Measurements from ENCODE around the gene SCAMP1. TPM values are rescaled to one million over a fixed set of nuclear protein-coding genes. Genes with fewer than 3 reads are reported as not detected.
A peak's percentile ranks its signal among the peaks of the same experiment; 100 is the strongest.

Gene SCAMP1
- polyA plus RNA-seq, 1 of the 3 experiments (the other 2 are of a cell fraction): 11.5 TPM

GRCh38 chr5:78522476-78523260 is 162.3 kb downstream of the SCAMP1 start:
- H3K36me3 ChIP-seq (replicated peaks in 1 of 2; ENCODE audit: control insufficient read depth in 1 of 2, insufficient read depth in 2 of 2, low read length in 1 of 2): peaks cover 0 to 6% of the 10 kb centered on the region in 2 experiments
- WGBS (ENCODE audit: low lambda C conversion rate): 95% methylated on average over 9 of the region's 9 CpGs
- no peak for DNase-seq
- H3K9me2 ChIP-seq: no peaks in the 10 kb centered on the region
- no peaks in the 10 kb centered on the region for H4K20me1 ChIP-seq (ENCODE audit: insufficient read depth)
- H3K4me2 ChIP-seq: no peak overlapping the region
- H3K9me3 ChIP-seq: no peaks in the 10 kb centered on the region
- H3K79me2 ChIP-seq (ENCODE audit: insufficient read depth): peaks cover 92% of the 10 kb centered on the region
- H3K9ac ChIP-seq: no peak overlapping the region
- H2AFZ ChIP-seq (ENCODE audit: low read depth): no peak overlapping the region
- peaks cover 14 to 35% of the 10 kb centered on the region in 2 experiments for H3K4me1 ChIP-seq (ENCODE audit: control insufficient read depth in 1 of 2, insufficient read depth in 2 of 2, low read depth in 1 of 2, low read length in 1 of 2)
- H3K4me3 ChIP-seq (ENCODE audit: low read depth in 2 of 2, low read length in 1 of 2): no peak overlapping the region
- peak overlapping the region in 1 of 2 experiments; percentile 97; a peak in 1 of 4 replicates for H3K27ac ChIP-seq (ENCODE audit: low read depth in 2 of 2, low read length in 1 of 2)
- peaks cover 20% of the 10 kb centered on the region for H3F3A ChIP-seq (replicated peaks; ENCODE audit: insufficient read depth)
- CTCF ChIA-PET: no interaction called here
- TF ChIP-seq MXI1 (IDR thresholded peaks at IDR 0.05; ENCODE audit: low read depth, low read length): no peak
- no peak for TF ChIP-seq EZH2phosphoT487 (IDR thresholded peaks at IDR 0.05; ENCODE audit: borderline replicate concordance, low read depth)
- TF ChIP-seq RFX5 (IDR thresholded peaks at IDR 0.05; ENCODE audit: low read length): no peak
- no peak for TF ChIP-seq TEAD4 (IDR thresholded peaks at IDR 0.05; ENCODE audit: borderline replicate concordance, insufficient read depth)
- TF ChIP-seq NRF1 (IDR thresholded peaks at IDR 0.05; ENCODE audit: low read depth, low read length): no peak
- TF ChIP-seq TAF1 (IDR thresholded peaks at IDR 0.05; ENCODE audit: borderline replicate concordance, low read depth, low read length): no peak
- no peak for TF ChIP-seq CHD2 (IDR thresholded peaks at IDR 0.05; ENCODE audit: low read length, partially characterized antibody)
- TF ChIP-seq GABPA (IDR thresholded peaks at IDR 0.05; ENCODE audit: low read depth): no peak
- no peak for TF ChIP-seq RXRA (IDR thresholded peaks at IDR 0.05; ENCODE audit: borderline replicate concordance, low read depth)
- POLR2A ChIA-PET: no interaction called here
- no peaks in the 10 kb centered on the region for H3K27me3 ChIP-seq (ENCODE audit: insufficient read depth)

DNA sequence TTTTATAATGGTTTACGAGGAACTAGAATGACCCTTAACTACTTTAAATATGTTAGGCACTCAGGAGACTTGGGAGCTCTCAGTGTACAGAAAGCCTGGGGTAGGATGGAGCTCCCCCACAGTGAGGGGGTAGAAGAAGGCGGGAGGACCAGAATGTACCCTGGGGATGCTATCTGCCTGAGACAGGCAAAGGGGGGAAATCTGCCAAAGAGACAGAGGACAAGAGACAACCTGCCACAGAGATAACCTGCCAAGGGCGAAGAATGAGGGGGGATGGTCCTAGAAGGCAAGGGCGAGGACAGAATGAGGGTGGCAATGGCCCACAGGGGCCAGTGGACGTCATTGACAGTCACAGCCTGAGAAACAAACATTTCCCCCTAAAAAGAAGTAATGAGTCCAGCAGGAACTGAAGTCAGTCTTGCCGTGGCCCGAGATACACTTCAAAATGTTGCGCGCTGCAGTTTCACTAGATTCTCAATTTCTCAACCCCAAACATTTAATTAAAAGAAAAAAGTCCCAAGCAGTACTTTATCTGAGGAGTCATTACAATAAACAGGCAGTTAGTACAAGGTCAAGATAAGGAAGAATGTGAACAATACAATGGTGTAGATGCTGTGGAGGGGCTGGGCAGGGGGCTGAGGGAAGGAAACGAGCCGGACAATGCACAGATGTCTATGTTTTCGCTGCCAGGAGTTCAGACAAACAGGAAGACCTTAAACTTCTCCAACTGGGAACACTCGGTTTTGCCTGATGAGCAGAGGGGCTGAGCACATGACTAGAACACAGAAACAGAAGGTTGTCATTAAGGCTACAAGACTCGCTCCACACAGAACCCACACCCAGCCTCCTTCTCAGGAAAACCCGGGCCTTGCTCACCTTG is 163.1 kb downstream of the SCAMP1 start:
- Histone ChIP-seq H3F3A (replicated peaks; ENCODE audit: insufficient read depth) (peaks cover 28% of the 10 kb centered on the region), H3K79me2 (ENCODE audit: insufficient read depth) (peaks cover 93% of the 10 kb centered on the region), H3K9me2 (no peaks in the 10 kb centered on the region), H3K4me2 (no peak overlapping the region), H3K4me3 (ENCODE audit: low read depth in 2 of 2, low read length in 1 of 2) (no peak overlapping the region), H3K27me3 (ENCODE audit: insufficient read depth) (no peaks in the 10 kb centered on the region), H3K9ac (no peak overlapping the region), H3K27ac (ENCODE audit: low read depth in 2 of 2, low read length in 1 of 2) (peak overlapping the region in 1 of 2 experiments; percentile 97; a peak in 1 of 4 replicates), H3K36me3 (replicated peaks in 1 of 2; ENCODE audit: control insufficient read depth in 1 of 2, insufficient read depth in 2 of 2, low read length in 1 of 2) (peaks cover 0 to 6% of the 10 kb centered on the region in 2 experiments), H4K20me1 (ENCODE audit: insufficient read depth) (no peaks in the 10 kb centered on the region), H2AFZ (ENCODE audit: low read depth) (no peak overlapping the region), H3K4me1 (ENCODE audit: control insufficient read depth in 1 of 2, insufficient read depth in 2 of 2, low read depth in 1 of 2, low read length in 1 of 2) (peaks cover 14 to 38% of the 10 kb centered on the region in 2 experiments), H3K9me3 (no peaks in the 10 kb centered on the region)
- POLR2A ChIA-PET: no interaction called here
- DNase-seq: no peak
- WGBS (ENCODE audit: low lambda C conversion rate): 94% methylated on average over 15 of the region's 15 CpGs
- no peak for TF ChIP-seq NRF1 (IDR thresholded peaks at IDR 0.05; ENCODE audit: low read depth, low read length)
- TF ChIP-seq RXRA (IDR thresholded peaks at IDR 0.05; ENCODE audit: borderline replicate concordance, low read depth): no peak
- no peak for TF ChIP-seq YY1 (IDR thresholded peaks at IDR 0.05; ENCODE audit: low read depth)
- no peak for TF ChIP-seq IRF3 (IDR thresholded peaks at IDR 0.05; ENCODE audit: low read depth, low read length)
- TF ChIP-seq, protein P1, sequence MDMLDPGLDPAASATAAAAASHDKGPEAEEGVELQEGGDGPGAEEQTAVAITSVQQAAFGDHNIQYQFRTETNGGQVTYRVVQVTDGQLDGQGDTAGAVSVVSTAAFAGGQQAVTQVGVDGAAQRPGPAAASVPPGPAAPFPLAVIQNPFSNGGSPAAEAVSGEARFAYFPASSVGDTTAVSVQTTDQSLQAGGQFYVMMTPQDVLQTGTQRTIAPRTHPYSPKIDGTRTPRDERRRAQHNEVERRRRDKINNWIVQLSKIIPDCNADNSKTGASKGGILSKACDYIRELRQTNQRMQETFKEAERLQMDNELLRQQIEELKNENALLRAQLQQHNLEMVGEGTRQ (IDR thresholded peaks at IDR 0.05; ENCODE audit: borderline replicate concordance, low read depth, low read length): no peak
- no peak for TF ChIP-seq GATA2 (CRISPR knock-in tag; IDR thresholded peaks at IDR 0.05)
- TF ChIP-seq JUND (IDR thresholded peaks at IDR 0.05): no peak
- CTCF ChIA-PET: no interaction called here
